Kidney (tissue), 14 donors: Measurements from ENCODE around the gene CFAP44. TPM values are rescaled to one million over a fixed set of nuclear protein-coding genes. Genes with fewer than 3 reads are reported as not detected.

Source experiments
- DNase-seq, 5 donors: peaks; one replicate each; pipeline ENCODE4 v3.0.0-alpha.2; 2013 to 2020
- FAIRE-seq: peaks from 2 replicates; lab custom pipeline; 2012; peaks lifted over from hg19 to GRCh38; lab: Jason Lieb, UNC
- H3K27ac ChIP-seq, 2 donors: one replicate each; pipeline ENCODE4 v1.7.0; 2013; ENCODE audit warnings: low read depth in 2 of 2, low read length in 2 of 2, inconsistent platforms in 1 of 2
- H3K27me3 ChIP-seq: one replicate; pipeline ENCODE4 v1.7.1; 2013; ENCODE audit warnings: low read length, inconsistent platforms; ENCODE audit not compliant: control insufficient read depth, insufficient read depth
- H3K36me3 ChIP-seq, 3 donors: one replicate each; pipeline versions ENCODE4 v1.7.0 to v1.7.1; 2013; ENCODE audit warnings: low read length in 3 of 3, control low read depth in 1 of 3, inconsistent platforms in 1 of 3; ENCODE audit not compliant: insufficient read depth in 3 of 3, control insufficient read depth in 2 of 3
- H3K4me1 ChIP-seq, 3 donors: one replicate each; pipeline versions ENCODE4 v1.7.0 to v1.7.1; 2013; ENCODE audit warnings: low read length in 3 of 3, inconsistent platforms in 1 of 3, low read depth in 1 of 3; ENCODE audit not compliant: control insufficient read depth in 2 of 3, insufficient read depth in 2 of 3
- H3K4me3 ChIP-seq, 3 donors: one replicate each; pipeline versions ENCODE4 v1.7.0 to v1.8.1; 2013; ENCODE audit warnings: low read length in 3 of 3, control low read depth in 1 of 3, inconsistent platforms in 1 of 3
- H3K9ac ChIP-seq, 3 donors: one replicate each; pipeline versions ENCODE4 v1.7.0 to v1.7.1; 2013; ENCODE audit warnings: low read length in 3 of 3, control low read depth in 1 of 3, inconsistent platforms in 1 of 3
- H3K9me3 ChIP-seq, 3 donors: one replicate each; pipeline versions ENCODE4 v1.7.0 to v1.7.1; 2013; ENCODE audit warnings: low read length in 3 of 3, control low read depth in 1 of 3, inconsistent platforms in 1 of 3; ENCODE audit not compliant: control insufficient read depth in 2 of 3, insufficient read depth in 1 of 3
- CTCF ChIP-seq: IDR thresholded peaks from 3 replicates; pipeline ENCODE4 v1.5.1; 2012; ENCODE audit warnings: mild to moderate bottlenecking, moderate library complexity, borderline replicate concordance; ENCODE audit not compliant: insufficient read depth; ENCODE audit errors: extremely low read depth
- intact Hi-C: fragments of 100-400 bp; cut with DNase I; formaldehyde crosslinking; loops from one replicate; pipeline ENCODE4 v1.11.1; 2022
- polyA plus RNA-seq: library from polyadenylated mRNA; stranded (reverse); fragments of 350-450 nt; fragmentation: Illumina TruSeq; extraction: RNeasy Lipid Tissue Mini Kit (QIAGEN cat#74804); gene quantifications from one replicate; pipeline ENCODE4 v1.2.3, GENCODE V29; 2014; ENCODE audit warnings: low read depth, low replicate concordance; ENCODE audit not compliant: insufficient read depth
- total RNA-seq: library from RNA; stranded (reverse); fragmentation: NEBNext Ultra II Directional; extraction: Animal tissue kit (Norgen Biotek cat#: 25700); gene quantifications from one replicate; pipeline ENCODE4 v1.2.1, GENCODE V29; 2021
- donor health status: control.
- donor health status: control.
- donor health status: control.
- donor health status: control.
- donor health status: control.
- donor health status: DM: yes; HTN: yes; CAD: no.
- donor health status: Normal renal cell carcinoma (clear cell type).

Gene CFAP44
- total and polyA plus RNA-seq, 2 donors from 2014 or later, result 2.8 to 11.0 TPM

DNA sequence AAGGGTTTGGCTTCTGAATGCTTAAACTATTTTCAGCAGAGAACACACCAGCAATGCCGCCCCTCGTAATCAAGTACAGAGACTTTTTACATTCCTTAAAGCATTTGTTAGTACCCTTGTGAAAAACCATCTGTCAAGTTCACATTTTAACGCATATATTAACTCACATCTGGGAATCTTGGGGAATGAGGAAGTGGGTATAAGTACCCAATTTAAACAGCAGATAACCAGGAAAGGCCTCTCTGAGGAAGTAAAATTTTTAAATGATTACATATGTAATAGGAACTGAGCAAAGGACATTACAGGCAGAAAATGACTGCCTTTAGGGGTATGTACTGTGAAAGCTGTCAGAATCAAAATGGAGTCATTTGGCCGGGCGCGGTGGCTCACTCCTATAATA lies 12.8 kb upstream of the CFAP44 start:
- FAIRE-seq, result no peak
- H3K36me3 ChIP-seq, result peaks cover 0 to 4% (median 0%) of the 10 kb centered on the region in 3 donors

GRCh38 chr3:113450911-113451310 lies 9.6 kb upstream of the CFAP44 start:
- no peaks in the 10 kb centered on the region for H3K27me3 ChIP-seq
- FAIRE-seq, result no peak

More for the DNA sequence above, 12.8 kb upstream of the CFAP44 start:
- Histone ChIP-seq H3K9me3 (no peaks in the 10 kb centered on the region), H3K27me3 (no peaks in the 10 kb centered on the region), H3K4me3 (no peak overlapping the region), H3K9ac (no peak overlapping the region), H3K4me1 (no peaks in the 10 kb centered on the region), H3K27ac (no peak overlapping the region)
- TF ChIP-seq CTCF, result no peak
- DNase-seq, result no peak
- intact Hi-C loops, result no loop called here

GRCh38 chr3:113439606-113440005 lies 1.7 kb downstream of the CFAP44 start:
- no peaks in the 10 kb centered on the region for H3K9me3 ChIP-seq
- no peak overlapping the region for H3K4me3 ChIP-seq
- no peaks in the 10 kb centered on the region for H3K27me3 ChIP-seq
- H3K27ac ChIP-seq, result no peak overlapping the region
- H3K4me1 ChIP-seq, result no peaks in the 10 kb centered on the region
- no peaks in the 10 kb centered on the region for H3K36me3 ChIP-seq
- H3K9ac ChIP-seq, result no peak overlapping the region
- DNase-seq, result peak in 1 of 5 donors; percentile 8
- intact Hi-C loops, result no loop called here
- TF ChIP-seq CTCF, result no peak
- no peak for FAIRE-seq

More at GRCh38 chr3:113450911-113451310, 9.6 kb upstream of the CFAP44 start:
- Histone ChIP-seq H3K9me3 (no peaks in the 10 kb centered on the region), H3K27ac (no peak overlapping the region), H3K36me3 (peaks cover 2 to 6% (median 3%) of the 10 kb centered on the region in 3 donors), H3K4me3 (no peak overlapping the region), H3K9ac (no peak overlapping the region), H3K4me1 (no peaks in the 10 kb centered on the region)
- intact Hi-C loops, result no loop called here
- DNase-seq, result no peak
- TF ChIP-seq CTCF, result no peak

GRCh38 chr3:113438224-113438623 lies 3.1 kb downstream of the CFAP44 start:
- DNase-seq (no peak), FAIRE-seq (no peak)
- Histone ChIP-seq H3K27ac (no peak overlapping the region), H3K4me1 (no peaks in the 10 kb centered on the region), H3K27me3 (no peaks in the 10 kb centered on the region), H3K4me3 (no peak overlapping the region), H3K36me3 (no peaks in the 10 kb centered on the region), H3K9ac (no peak overlapping the region), H3K9me3 (no peaks in the 10 kb centered on the region)
- TF ChIP-seq CTCF, result no peak
- intact Hi-C loops, result no loop called here
